ENCODE measurements around the gene CARD9. TPM values are rescaled to one million over a fixed set of nuclear protein-coding genes. Genes with fewer than 3 reads are reported as not detected.
A peak's percentile ranks its signal among the peaks of the same experiment; 100 is the strongest.

Gene CARD9, protein sequence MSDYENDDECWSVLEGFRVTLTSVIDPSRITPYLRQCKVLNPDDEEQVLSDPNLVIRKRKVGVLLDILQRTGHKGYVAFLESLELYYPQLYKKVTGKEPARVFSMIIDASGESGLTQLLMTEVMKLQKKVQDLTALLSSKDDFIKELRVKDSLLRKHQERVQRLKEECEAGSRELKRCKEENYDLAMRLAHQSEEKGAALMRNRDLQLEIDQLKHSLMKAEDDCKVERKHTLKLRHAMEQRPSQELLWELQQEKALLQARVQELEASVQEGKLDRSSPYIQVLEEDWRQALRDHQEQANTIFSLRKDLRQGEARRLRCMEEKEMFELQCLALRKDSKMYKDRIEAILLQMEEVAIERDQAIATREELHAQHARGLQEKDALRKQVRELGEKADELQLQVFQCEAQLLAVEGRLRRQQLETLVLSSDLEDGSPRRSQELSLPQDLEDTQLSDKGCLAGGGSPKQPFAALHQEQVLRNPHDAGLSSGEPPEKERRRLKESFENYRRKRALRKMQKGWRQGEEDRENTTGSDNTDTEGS
- 0.92 and 1.8 TPM in 2 replicates for total RNA-seq (2014; rRNA removed; shearing (Covaris generic))
- total RNA-seq (2022), result 1.7 and 2.1 TPM in 2 replicates
- Bru-seq, nascent RNA, result percentile 26 among the genes with signal in this experiment
- percentile 36 among the genes with signal in this experiment for BruChase-seq, experiment 1, labeled RNA remaining after a 6-hour chase
- percentile 35 among the genes with signal in this experiment for BruChase-seq, experiment 2, labeled RNA remaining after a 2-hour chase
- long read RNA-seq, partial matches to known transcripts, result 2 of 3 reads
- long read RNA-seq, other reads (novel, unspliced or antisense), result 1 of 3 reads

DNA sequence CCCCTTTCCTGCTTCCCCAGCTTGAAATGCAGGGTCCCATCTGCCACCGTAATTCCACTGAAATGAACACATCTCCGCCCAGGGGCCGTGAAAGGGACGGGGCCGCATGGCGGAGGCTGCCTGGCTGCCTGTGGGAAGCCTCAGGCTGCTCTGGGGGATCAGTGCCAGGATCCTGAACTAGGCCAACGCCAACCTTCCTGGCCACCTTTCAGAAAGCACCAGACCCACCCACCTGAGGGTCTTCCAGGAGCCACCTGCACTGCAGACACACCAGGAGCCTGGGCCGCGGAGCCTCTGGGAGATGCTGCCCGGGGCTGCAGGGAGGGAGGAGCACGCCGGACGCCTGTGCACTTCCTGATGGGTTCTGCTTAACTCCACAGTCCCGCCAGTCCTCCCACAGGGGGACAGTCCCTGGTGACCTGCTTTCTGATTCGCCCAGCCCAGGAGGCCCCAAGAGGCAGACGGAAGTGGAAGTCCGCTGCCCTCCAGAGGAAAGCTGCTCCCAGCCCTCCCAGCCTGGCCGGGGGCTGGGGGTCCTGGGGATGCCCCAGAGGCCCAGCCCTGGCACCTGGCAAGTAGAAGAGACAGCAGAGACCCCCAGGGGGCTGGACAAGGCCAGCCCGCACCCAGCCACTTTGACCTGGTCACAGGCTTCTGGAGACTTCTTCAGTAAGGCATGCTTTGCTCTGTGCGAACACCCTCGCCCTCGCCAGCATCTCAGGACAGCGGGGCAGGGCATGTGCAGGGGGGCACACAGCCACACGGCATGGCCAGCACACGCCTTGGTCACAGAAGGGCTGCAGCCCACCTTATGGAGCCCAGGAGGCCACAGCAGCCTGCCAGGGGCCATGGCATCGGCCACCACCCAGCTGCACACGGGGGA is at the start of gene CARD9:
Gene CARD9, minus strand, starts transcription at position 370 of the 883 bp plus-strand sequence. CDS start 1,591 bp downstream, outside the sequence.
- Histone ChIP-seq H4K20me1 (ENCODE audit: insufficient read depth, low read length) (no peaks in the 10 kb centered on the region; the same call in 1 of the 2 replicates), H3K9me2 (ENCODE audit: insufficient read depth, low read length) (no peaks in the 10 kb centered on the region), H3K79me2 (ENCODE audit: insufficient read depth, low read depth, low read length) (no peaks in the 10 kb centered on the region), H2AFZ (ENCODE audit: low read length) (no peak within 1 kb of the TSS), H3K9me3 (ENCODE audit: low read length) (no peaks in the 10 kb centered on the region), H3K36me3 (ENCODE audit: insufficient read depth, low read length) (peaks cover 37% of the 10 kb centered on the region; the same call in 1 of the 2 replicates), H3K4me1 (ENCODE audit: insufficient read depth, low read length, poor library complexity, severe bottlenecking) (no peaks in the 10 kb centered on the region), H3K4me3 (ENCODE audit: low read depth, low read length, poor library complexity, severe bottlenecking) (no peak within 1 kb of the TSS), H3K27ac (ENCODE audit: low read depth, low read length, poor library complexity, severe bottlenecking) (no peak within 1 kb of the TSS), H3K4me2 (ENCODE audit: low read length) (no peak within 1 kb of the TSS)
- ChIA-PET CTCF (ENCODE audit: unreplicated experiment) (no interaction called here), POLR2A (no interaction called here)
- intact Hi-C loops (cut with micrococcal nuclease; ENCODE audit: unreplicated experiment), result no loop called here
- BruUV-seq (replicated peaks), result no TSS peak
- TF ChIP-seq, protein P1, sequence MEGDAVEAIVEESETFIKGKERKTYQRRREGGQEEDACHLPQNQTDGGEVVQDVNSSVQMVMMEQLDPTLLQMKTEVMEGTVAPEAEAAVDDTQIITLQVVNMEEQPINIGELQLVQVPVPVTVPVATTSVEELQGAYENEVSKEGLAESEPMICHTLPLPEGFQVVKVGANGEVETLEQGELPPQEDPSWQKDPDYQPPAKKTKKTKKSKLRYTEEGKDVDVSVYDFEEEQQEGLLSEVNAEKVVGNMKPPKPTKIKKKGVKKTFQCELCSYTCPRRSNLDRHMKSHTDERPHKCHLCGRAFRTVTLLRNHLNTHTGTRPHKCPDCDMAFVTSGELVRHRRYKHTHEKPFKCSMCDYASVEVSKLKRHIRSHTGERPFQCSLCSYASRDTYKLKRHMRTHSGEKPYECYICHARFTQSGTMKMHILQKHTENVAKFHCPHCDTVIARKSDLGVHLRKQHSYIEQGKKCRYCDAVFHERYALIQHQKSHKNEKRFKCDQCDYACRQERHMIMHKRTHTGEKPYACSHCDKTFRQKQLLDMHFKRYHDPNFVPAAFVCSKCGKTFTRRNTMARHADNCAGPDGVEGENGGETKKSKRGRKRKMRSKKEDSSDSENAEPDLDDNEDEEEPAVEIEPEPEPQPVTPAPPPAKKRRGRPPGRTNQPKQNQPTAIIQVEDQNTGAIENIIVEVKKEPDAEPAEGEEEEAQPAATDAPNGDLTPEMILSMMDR (conservative IDR thresholded peaks at IDR 0.05; ENCODE audit: low read length), result no peak
- TF ChIP-seq EZH2phosphoT487 (IDR thresholded peaks at IDR 0.05; ENCODE audit: borderline replicate concordance, low read depth, low read length), result no peak
- no peak for DNase-seq (ENCODE audit: low spot score)

DNA sequence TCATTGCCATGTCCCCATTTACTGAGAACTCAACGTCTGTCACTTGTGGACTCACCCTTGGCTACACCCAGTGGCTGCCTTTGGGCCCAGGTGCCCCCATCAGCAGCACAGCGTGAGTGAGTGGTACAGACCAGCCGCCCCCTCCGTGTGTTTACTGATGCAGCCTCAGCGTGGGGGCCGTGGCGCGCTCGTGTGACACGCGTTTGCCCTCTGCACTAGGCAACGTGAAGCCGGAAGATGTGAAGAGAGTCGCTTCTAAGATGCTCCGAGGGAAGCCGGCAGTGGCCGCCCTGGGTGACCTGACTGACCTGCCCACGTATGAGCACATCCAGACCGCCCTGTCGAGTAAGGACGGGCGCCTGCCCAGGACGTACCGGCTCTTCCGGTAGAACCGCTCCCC is 49.4 kb upstream of the CARD9 start:
- CTCF ChIA-PET (ENCODE audit: unreplicated experiment), result no interaction called here
- Histone ChIP-seq H3K9me3 (ENCODE audit: low read length) (no peaks in the 10 kb centered on the region), H3K79me2 (ENCODE audit: insufficient read depth, low read depth, low read length) (no peaks in the 10 kb centered on the region), H3K4me2 (ENCODE audit: low read length) (no peak overlapping the region), H3K4me3 (ENCODE audit: low read depth, low read length, poor library complexity, severe bottlenecking) (no peak overlapping the region), H3K27ac (ENCODE audit: low read depth, low read length, poor library complexity, severe bottlenecking) (no peak overlapping the region), H4K20me1 (ENCODE audit: insufficient read depth, low read length) (no peaks in the 10 kb centered on the region), H2AFZ (ENCODE audit: low read length) (no peak overlapping the region), H3K9me2 (ENCODE audit: insufficient read depth, low read length) (no peaks in the 10 kb centered on the region), H3K36me3 (ENCODE audit: insufficient read depth, low read length) (peaks cover 87% of the 10 kb centered on the region), H3K4me1 (ENCODE audit: insufficient read depth, low read length, poor library complexity, severe bottlenecking) (no peaks in the 10 kb centered on the region)
- no TSS peak for BruUV-seq (replicated peaks)
- TF ChIP-seq, protein P1 (conservative IDR thresholded peaks at IDR 0.05; ENCODE audit: low read length), result no peak
- TF ChIP-seq EZH2phosphoT487 (IDR thresholded peaks at IDR 0.05; ENCODE audit: borderline replicate concordance, low read depth, low read length), result no peak
- POLR2A ChIA-PET, result no interaction called here
- intact Hi-C loops (cut with micrococcal nuclease; ENCODE audit: unreplicated experiment), result no loop called here
- no peak for DNase-seq (ENCODE audit: low spot score)

Measured in OCI-LY7 (cell line).